ENCODE results near the gene SFMBT1.

SFMBT1 gene

GRCh38 chr3:52860424-52860768 lies 185.5 kb downstream of the SFMBT1 start:
- Histone ChIP-seq H3K36me3 (ENCODE audit: control insufficient read depth in 2 of 2, insufficient read depth in 1 of 2, low read length in 2 of 2) (no peaks in the 10 kb centered on the region), H3K4me1 (ENCODE audit: control insufficient read depth, insufficient read depth, low read length) (no peaks in the 10 kb centered on the region), H3K27ac (ENCODE audit: extremely low read depth, low read depth, low read length) (no peak overlapping the region), H3K4me3 (ENCODE audit: low read depth, low read length) (no peak overlapping the region), H3K9me3 (ENCODE audit: control insufficient read depth, insufficient read depth, low read depth, low read length) (no peaks in the 10 kb centered on the region)
- no peak for TF ChIP-seq MEIS1 (CRISPR knock-in tag; IDR thresholded peaks at IDR 0.05; ENCODE audit: borderline replicate concordance)
- TF ChIP-seq ZNF530 (tag by site-specific recombination; IDR thresholded peaks at IDR 0.05; ENCODE audit: low read depth): no peak
- no peak for TF ChIP-seq IKZF3 (tag by site-specific recombination; IDR thresholded peaks at IDR 0.05)
- peak; percentile 95 for TF ChIP-seq ZIC2 (tag by site-specific recombination; IDR thresholded peaks at IDR 0.05)
- POLR2A ChIA-PET: no interaction called here
- CTCF ChIA-PET: no interaction called here

- CTCF ChIA-PET: no interaction called here
Observed at GRCh38 chr3:52859686-52860423, 186.0 kb downstream of the SFMBT1 start.

GRCh38 chr3:52857864-52858263 lies 188.0 kb downstream of the SFMBT1 start:
- no peak overlapping the region for H3K4me3 ChIP-seq (ENCODE audit: low read depth, low read length)
- no peaks in the 10 kb centered on the region for H3K4me1 ChIP-seq (ENCODE audit: control insufficient read depth, insufficient read depth, low read length)
- no peaks in the 10 kb centered on the region for H3K36me3 ChIP-seq (ENCODE audit: control insufficient read depth in 2 of 2, insufficient read depth in 1 of 2, low read length in 2 of 2)
- H3K9me3 ChIP-seq (ENCODE audit: control insufficient read depth, insufficient read depth, low read depth, low read length): no peaks in the 10 kb centered on the region
- TF ChIP-seq ZBTB6 (tag by site-specific recombination; IDR thresholded peaks at IDR 0.05) (no peak), ZNF548 (tag by site-specific recombination; IDR thresholded peaks at IDR 0.05) (peak; percentile 77)
- ChIA-PET POLR2A (no interaction called here), CTCF (no interaction called here)
- H3K27ac ChIP-seq (ENCODE audit: extremely low read depth, low read depth, low read length): no peak overlapping the region

More at GRCh38 chr3:52859686-52860423, 186.0 kb downstream of the SFMBT1 start:
- Histone ChIP-seq H3K4me3 (ENCODE audit: low read depth, low read length) (no peak overlapping the region), H3K36me3 (ENCODE audit: control insufficient read depth in 2 of 2, insufficient read depth in 1 of 2, low read length in 2 of 2) (no peaks in the 10 kb centered on the region), H3K4me1 (ENCODE audit: control insufficient read depth, insufficient read depth, low read length) (no peaks in the 10 kb centered on the region), H3K9me3 (ENCODE audit: control insufficient read depth, insufficient read depth, low read depth, low read length) (no peaks in the 10 kb centered on the region), H3K27ac (ENCODE audit: extremely low read depth, low read depth, low read length) (no peak overlapping the region)
- no peak for TF ChIP-seq ZSCAN23 (tag by site-specific recombination; IDR thresholded peaks at IDR 0.05)
- no peak for TF ChIP-seq KLF9 (tag by site-specific recombination; IDR thresholded peaks at IDR 0.05; ENCODE audit: low read depth)
- TF ChIP-seq ZNF707 (tag by site-specific recombination; IDR thresholded peaks at IDR 0.05): no peak
- no peak for TF ChIP-seq ZNF2 (tag by site-specific recombination; IDR thresholded peaks at IDR 0.05)
- no peak for TF ChIP-seq ZNF549 (tag by site-specific recombination; IDR thresholded peaks at IDR 0.05)
- no peak for TF ChIP-seq ZIC2 (tag by site-specific recombination; IDR thresholded peaks at IDR 0.05)
- no peak for TF ChIP-seq ZNF747 (tag by site-specific recombination; IDR thresholded peaks at IDR 0.05)
- TF ChIP-seq ZNF16 (tag by site-specific recombination; IDR thresholded peaks at IDR 0.05; ENCODE audit: low read depth): no peak
- no peak for TF ChIP-seq GLI4 (tag by site-specific recombination; IDR thresholded peaks at IDR 0.05)
- TF ChIP-seq ZNF350 (tag by site-specific recombination; IDR thresholded peaks at IDR 0.05): no peak
- TF ChIP-seq PRDM1 (tag by site-specific recombination; IDR thresholded peaks at IDR 0.05): no peak
- no peak for TF ChIP-seq EGR2 (tag by site-specific recombination; IDR thresholded peaks at IDR 0.05; ENCODE audit: low read depth)
- TF ChIP-seq ZSCAN30 (tag by site-specific recombination; IDR thresholded peaks at IDR 0.05): no peak
- TF ChIP-seq SCRT1 (tag by site-specific recombination; IDR thresholded peaks at IDR 0.05; ENCODE audit: borderline replicate concordance): no peak
- POLR2A ChIA-PET: no interaction called here

- peaks cover 0 to 4% of the 10 kb centered on the region in 2 experiments; a peak in 1 of 3 replicates for H3K36me3 ChIP-seq (ENCODE audit: control insufficient read depth in 2 of 2, insufficient read depth in 1 of 2, low read length in 2 of 2)
- H3K27ac ChIP-seq (ENCODE audit: extremely low read depth, low read depth, low read length): no peak overlapping the region
- H3K4me3 ChIP-seq (ENCODE audit: low read depth, low read length): no peak overlapping the region
- H3K4me1 ChIP-seq (ENCODE audit: control insufficient read depth, insufficient read depth, low read length): no peaks in the 10 kb centered on the region
- CTCF ChIA-PET: no interaction called here
- POLR2A ChIA-PET: no interaction called here
- H3K9me3 ChIP-seq (ENCODE audit: control insufficient read depth, insufficient read depth, low read depth, low read length): no peaks in the 10 kb centered on the region
- TF ChIP-seq ZBTB11 (tag by site-specific recombination; conservative IDR thresholded peaks at IDR 0.05; ENCODE audit: low read depth) (no peak), ZNF292 (tag by site-specific recombination; IDR thresholded peaks at IDR 0.05; ENCODE audit: borderline replicate concordance, low read depth) (no peak), ZNF837 (tag by site-specific recombination; IDR thresholded peaks at IDR 0.05) (no peak), ZNF398 (tag by site-specific recombination; IDR thresholded peaks at IDR 0.05) (no peak), HOXA7 (CRISPR knock-in tag; IDR thresholded peaks at IDR 0.05; ENCODE audit: borderline replicate concordance) (no peak)
Observed at GRCh38 chr3:52857133-52857532, 188.7 kb downstream of the SFMBT1 start.

Data from HEK293 (cell line).